HG02759 (cell line): ENCODE data around the gene PRICKLE4.

Experiments
- ATAC-seq: cut with Tn5 transposase; IDR thresholded peaks from one replicate; pipeline ENCODE4 v1.9.1; 2021; ENCODE audit warnings: mild to moderate bottlenecking, moderate library complexity; ENCODE audit not compliant: unreplicated experiment

The PRICKLE4 gene

GRCh38 chr6:41780551-41781365 is at the start of gene PRICKLE4:
Gene PRICKLE4 (plus strand): TSS chr6:41780782. CDS start chr6:41783474, 2,692 bp downstream.
- no peak for ATAC-seq

GRCh38 chr6:41731561-41732086 is 49.0 kb upstream of the PRICKLE4 start:
- ATAC-seq = no peak

GRCh38 chr6:41732149-41732548 is 48.4 kb upstream of the PRICKLE4 start:
- ATAC-seq = no peak

- ATAC-seq = peak; percentile 38
Observed at GRCh38 chr6:41732591-41733359, 47.8 kb upstream of the PRICKLE4 start.

- no peak for ATAC-seq
Observed at GRCh38 chr6:41733360-41733706, 47.2 kb upstream of the PRICKLE4 start.

GRCh38 chr6:41733707-41734665 is 46.6 kb upstream of the PRICKLE4 start:
- peak; percentile 55 for ATAC-seq

GRCh38 chr6:41734666-41735426 is 45.7 kb upstream of the PRICKLE4 start:
- peak; percentile 23 for ATAC-seq

GRCh38 chr6:41735427-41736185 is 45.0 kb upstream of the PRICKLE4 start, which contains the start of gene TFEB:
Gene TFEB (minus strand): TSS chr6:41735608. CDS start chr6:41691213, 44,395 bp downstream.
- ATAC-seq = peak; percentile 56

- no peak for ATAC-seq
Observed at GRCh38 chr6:41736186-41736733, 44.3 kb upstream of the PRICKLE4 start.

- no peak for ATAC-seq
Observed at GRCh38 chr6:41736800-41737555, 43.6 kb upstream of the PRICKLE4 start.

- no peak for ATAC-seq
Observed at GRCh38 chr6:41737591-41738130, 42.9 kb upstream of the PRICKLE4 start.

- ATAC-seq = no peak
Observed at GRCh38 chr6:41739041-41739440, 41.5 kb upstream of the PRICKLE4 start.

GRCh38 chr6:41740366-41741162 is 40.0 kb upstream of the PRICKLE4 start:
- no peak for ATAC-seq

GRCh38 chr6:41741625-41742490 is 38.7 kb upstream of the PRICKLE4 start:
- ATAC-seq = no peak

GRCh38 chr6:41743406-41744235 is 37.0 kb upstream of the PRICKLE4 start:
- ATAC-seq = no peak
